NOMO-1 treated with DMSO at 0.1 percent for 48 hours (cell line): ENCODE results near the gene NELFB.

Source experiments
- DNase-seq: peaks from one replicate; lab custom pipeline; 2025; ENCODE audit not compliant: unreplicated experiment; lab: John Stamatoyannopoulos, UW

The NELFB gene

GRCh38 chr9:137302449-137303150 lies 47.5 kb downstream of the NELFB start:
- DNase-seq = peak; percentile 72

GRCh38 chr9:137303151-137303892 lies 48.2 kb downstream of the NELFB start:
- peak; percentile 58 for DNase-seq

- no peak for DNase-seq
Observed at GRCh38 chr9:137303893-137304382, 48.8 kb downstream of the NELFB start.

GRCh38 chr9:137304383-137305059 lies 49.4 kb downstream of the NELFB start:
- DNase-seq = no peak

GRCh38 chr9:137305060-137305797 lies 50.1 kb downstream of the NELFB start:
- no peak for DNase-seq

GRCh38 chr9:137305798-137306065 lies 50.6 kb downstream of the NELFB start:
- DNase-seq = no peak

- no peak for DNase-seq
Observed at GRCh38 chr9:137306066-137306849, 51.1 kb downstream of the NELFB start.

- no peak for DNase-seq
Observed at GRCh38 chr9:137306850-137307254, 51.7 kb downstream of the NELFB start.

- DNase-seq = peak; percentile 67
Observed at GRCh38 chr9:137307255-137308056, 52.3 kb downstream of the NELFB start.

- DNase-seq = no peak
Observed at GRCh38 chr9:137308057-137308619, 53.0 kb downstream of the NELFB start.

- no peak for DNase-seq
Observed at GRCh38 chr9:137309368-137310188, 54.5 kb downstream of the NELFB start.

GRCh38 chr9:137310189-137311052 lies 55.3 kb downstream of the NELFB start:
- DNase-seq = no peak

- no peak for DNase-seq
Observed at GRCh38 chr9:137311171-137311985, 56.3 kb downstream of the NELFB start.

- no peak for DNase-seq
Observed at GRCh38 chr9:137311986-137312851, 57.1 kb downstream of the NELFB start.

GRCh38 chr9:137312852-137313325 lies 57.8 kb downstream of the NELFB start:
- DNase-seq = no peak
